Measurements from ENCODE around the gene LRRC8D. TPM values are rescaled to one million over a fixed set of nuclear protein-coding genes. Genes with fewer than 3 reads are reported as not detected.
A peak's percentile ranks its signal among the peaks of the same experiment; 100 is the strongest.

The LRRC8D gene
- total RNA-seq, 1 experiment from 2014 or later, result 37.2 TPM

DNA sequence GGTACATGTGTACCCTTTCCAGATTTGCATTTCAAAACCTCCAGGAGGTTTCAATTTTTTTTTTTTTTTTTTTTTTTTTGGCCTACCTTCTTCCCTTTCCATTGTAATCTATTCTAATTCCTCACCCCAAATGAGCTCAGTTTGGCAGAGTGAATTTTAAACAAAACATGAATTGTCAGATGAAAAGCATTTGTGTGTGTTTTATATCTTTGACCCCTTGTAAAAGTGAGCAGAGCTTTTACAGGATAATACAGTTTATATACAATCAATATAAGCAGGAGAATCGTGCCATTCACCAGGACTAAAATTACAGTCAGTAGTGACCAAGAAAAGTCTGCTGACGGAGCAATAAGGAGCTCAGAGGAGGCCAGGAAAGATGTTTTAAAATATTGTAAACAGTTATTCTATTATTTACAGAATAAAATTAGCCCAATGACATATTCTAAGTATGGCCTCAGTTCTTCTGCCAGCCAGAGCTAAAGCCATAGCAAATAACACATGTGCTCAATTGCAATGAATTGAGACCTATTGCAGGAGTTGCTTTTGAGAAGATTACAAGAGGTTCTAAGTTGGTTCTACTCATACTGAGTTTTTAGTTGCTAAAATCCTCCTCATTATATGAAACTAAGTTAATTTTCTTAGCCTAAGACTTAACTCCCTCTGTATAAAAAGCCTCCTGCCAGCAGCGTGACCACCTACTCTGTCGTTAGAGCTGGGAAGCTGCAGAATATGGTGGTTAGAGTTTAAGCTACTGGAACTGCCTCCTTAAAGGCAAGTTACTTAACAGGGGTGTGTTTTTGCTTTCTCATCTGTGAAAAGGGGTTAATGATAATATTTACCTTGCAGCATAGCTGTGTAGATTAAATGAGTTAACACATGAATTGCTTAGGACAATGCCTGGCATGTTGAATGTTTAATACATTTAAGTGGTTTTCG is 123.3 kb downstream of the LRRC8D start:
- Histone ChIP-seq H3K9me3 (ENCODE audit: control insufficient read depth, low read depth, low read length) (no peaks in the 10 kb centered on the region), H2BK12ac (ENCODE audit: insufficient read length, low read depth, low read length) (no peak overlapping the region), H2BK20ac (ENCODE audit: low read depth, low read length, poor library complexity, severe bottlenecking) (no peak overlapping the region), H3K18ac (ENCODE audit: insufficient read length, low read depth, low read length) (no peak overlapping the region), H2BK15ac (ENCODE audit: low read depth, low read length) (no peak overlapping the region), H4K91ac (ENCODE audit: insufficient read length, low read depth, low read length) (no peak overlapping the region), H3K4me1 (ENCODE audit: insufficient read depth, low read length) (peaks cover 5% of the 10 kb centered on the region; the same call in 1 of the 2 replicates), H3K9ac (ENCODE audit: extremely low read depth, insufficient read length, low read length) (no peak overlapping the region), H3K4me2 (ENCODE audit: insufficient read depth, insufficient read length, low read length) (no peak overlapping the region), H2AFZ (ENCODE audit: low read length) (no peak overlapping the region), H4K8ac (replicated peaks; ENCODE audit: insufficient read length, low read depth, low read length) (no peak overlapping the region), H3K4ac (ENCODE audit: low read depth, low read length) (no peak overlapping the region), H4K5ac (ENCODE audit: insufficient read length, low read depth, low read length) (no peak overlapping the region), H3T11ph (ENCODE audit: low read length) (no peak overlapping the region), H3K79me1 (ENCODE audit: insufficient read depth, low read depth, low read length, poor library complexity, severe bottlenecking) (no peaks in the 10 kb centered on the region), H3K79me2 (ENCODE audit: insufficient read depth, low read length) (no peaks in the 10 kb centered on the region), H2BK120ac (ENCODE audit: low read depth, low read length, poor library complexity, severe bottlenecking) (no peak overlapping the region), H2AK5ac (ENCODE audit: insufficient read length, low read length) (no peak overlapping the region), H4K20me1 (ENCODE audit: control insufficient read depth, insufficient read depth, insufficient read length) (no peaks in the 10 kb centered on the region), H3K23ac (ENCODE audit: insufficient read length, low read depth, low read length) (no peak overlapping the region), H3K14ac (ENCODE audit: insufficient read depth, low read length) (no peak overlapping the region), H3K27ac (ENCODE audit: insufficient read length, low read depth, low read length) (no peak overlapping the region), H3K56ac (ENCODE audit: insufficient read length, low read depth, low read length) (no peak overlapping the region), H2BK5ac (ENCODE audit: insufficient read length, low read length) (no peak overlapping the region), H3K27me3 (ENCODE audit: insufficient read depth, low read length) (no peaks in the 10 kb centered on the region), H3K23me2 (ENCODE audit: insufficient read length, low read depth, low read length, poor library complexity, severe bottlenecking) (no peaks in the 10 kb centered on the region)
- TF ChIP-seq, protein P1, sequence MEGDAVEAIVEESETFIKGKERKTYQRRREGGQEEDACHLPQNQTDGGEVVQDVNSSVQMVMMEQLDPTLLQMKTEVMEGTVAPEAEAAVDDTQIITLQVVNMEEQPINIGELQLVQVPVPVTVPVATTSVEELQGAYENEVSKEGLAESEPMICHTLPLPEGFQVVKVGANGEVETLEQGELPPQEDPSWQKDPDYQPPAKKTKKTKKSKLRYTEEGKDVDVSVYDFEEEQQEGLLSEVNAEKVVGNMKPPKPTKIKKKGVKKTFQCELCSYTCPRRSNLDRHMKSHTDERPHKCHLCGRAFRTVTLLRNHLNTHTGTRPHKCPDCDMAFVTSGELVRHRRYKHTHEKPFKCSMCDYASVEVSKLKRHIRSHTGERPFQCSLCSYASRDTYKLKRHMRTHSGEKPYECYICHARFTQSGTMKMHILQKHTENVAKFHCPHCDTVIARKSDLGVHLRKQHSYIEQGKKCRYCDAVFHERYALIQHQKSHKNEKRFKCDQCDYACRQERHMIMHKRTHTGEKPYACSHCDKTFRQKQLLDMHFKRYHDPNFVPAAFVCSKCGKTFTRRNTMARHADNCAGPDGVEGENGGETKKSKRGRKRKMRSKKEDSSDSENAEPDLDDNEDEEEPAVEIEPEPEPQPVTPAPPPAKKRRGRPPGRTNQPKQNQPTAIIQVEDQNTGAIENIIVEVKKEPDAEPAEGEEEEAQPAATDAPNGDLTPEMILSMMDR (conservative IDR thresholded peaks at IDR 0.05), result no peak
- WGBS (ENCODE audit: extremely low coverage, insufficient read length, low lambda C conversion rate), result no CpG with 5 or more reads among the region's 5 CpGs
- H3K4me1 Mint-ChIP-seq, result peaks cover 41 to 42% of the 10 kb centered on the region in 2 experiments
- H3K27me3 Mint-ChIP-seq (ENCODE audit: low read depth), result peaks cover 2% of the 10 kb centered on the region; the same call in 1 of the 2 replicates
- H3K27ac Mint-ChIP-seq, result 0 out of 7 replicates have a peak overlapping the region, but pooled peaks of 1 of the 3 experiments have one; percentile 2
- no peaks in the 10 kb centered on the region; a peak in 1 of 7 replicates for H3K36me3 Mint-ChIP-seq (ENCODE audit: insufficient read depth in 1 of 3, low read depth in 3 of 3)
- no peak for DNase-seq
- H3K9me3 Mint-ChIP-seq, result no peaks in the 10 kb centered on the region; a peak in 1 of 5 replicates
- H3K4me3 Mint-ChIP-seq, result no peak overlapping the region

Data from H9 (cell line).